HL-60 (cell line): ENCODE measurements around the gene COL28A1.
"Not testable (repeated sequence)": the region's sequence is repeated elsewhere in the genome, so short reads cannot be mapped to it uniquely, and the experiment has no call there.

Experiments used
- GABPA ChIP-seq: IDR thresholded peaks from 2 replicates; pipeline ENCODE4 v1.6.1; 2012; ENCODE audit warnings: low read depth
- POLR2AphosphoS5 ChIP-seq: IDR thresholded peaks from 2 replicates; pipeline ENCODE4 v1.6.1; 2012; ENCODE audit warnings: low read depth
- SPI1 ChIP-seq: IDR thresholded peaks from 2 replicates; pipeline ENCODE4 v1.6.1; 2012; ENCODE audit warnings: low read depth, mild to moderate bottlenecking, borderline replicate concordance
- TF ChIP-seq, protein P1 (sequence below): IDR thresholded peaks from one replicate; pipeline ENCODE4 v1.5.1; 2011; ENCODE audit warnings: low read length, control low read depth, inconsistent platforms; ENCODE audit not compliant: insufficient read depth
- TF ChIP-seq, protein P2 (sequence below): IDR thresholded peaks from 2 replicates; pipeline ENCODE4 v1.6.1; 2012; ENCODE audit warnings: low read depth; ENCODE audit not compliant: insufficient replicate concordance

DNA sequence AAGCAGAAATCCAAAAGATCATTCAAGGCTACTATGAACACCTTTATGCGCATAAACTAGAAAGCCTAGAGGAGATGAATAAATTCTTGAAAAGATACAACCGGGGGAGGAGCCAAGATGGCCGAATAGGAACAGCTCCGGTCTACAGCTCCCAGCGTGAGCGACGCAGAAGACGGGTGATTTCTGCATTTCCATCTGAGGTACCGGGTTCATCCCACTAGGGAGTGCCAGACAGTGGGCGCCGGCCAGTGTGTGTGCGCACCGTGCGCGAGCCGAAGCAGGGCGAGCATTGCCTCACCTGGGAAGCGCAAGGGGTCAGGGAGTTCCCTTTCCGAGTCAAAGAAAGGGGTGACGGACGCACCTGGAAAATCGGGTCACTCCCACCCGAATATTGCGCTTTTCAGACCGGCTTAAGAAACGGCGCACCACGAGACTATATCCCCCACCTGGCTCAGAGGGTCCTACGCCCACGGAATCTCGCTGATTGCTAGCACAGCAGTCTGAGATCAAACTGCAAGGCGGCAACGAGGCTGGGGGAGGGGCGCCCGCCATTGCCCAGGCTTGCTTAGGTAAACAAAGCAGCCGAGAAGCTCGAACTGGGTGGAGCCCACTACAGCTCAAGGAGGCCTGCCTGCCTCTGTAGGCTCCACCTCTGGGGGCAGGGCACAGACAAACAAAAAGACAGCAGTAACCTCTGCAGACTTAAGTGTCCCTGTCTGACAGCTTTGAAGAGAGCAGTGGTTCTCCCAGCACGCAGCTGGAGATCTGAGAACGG is 70.5 kb downstream of the COL28A1 start:
- TF ChIP-seq, protein P1, sequence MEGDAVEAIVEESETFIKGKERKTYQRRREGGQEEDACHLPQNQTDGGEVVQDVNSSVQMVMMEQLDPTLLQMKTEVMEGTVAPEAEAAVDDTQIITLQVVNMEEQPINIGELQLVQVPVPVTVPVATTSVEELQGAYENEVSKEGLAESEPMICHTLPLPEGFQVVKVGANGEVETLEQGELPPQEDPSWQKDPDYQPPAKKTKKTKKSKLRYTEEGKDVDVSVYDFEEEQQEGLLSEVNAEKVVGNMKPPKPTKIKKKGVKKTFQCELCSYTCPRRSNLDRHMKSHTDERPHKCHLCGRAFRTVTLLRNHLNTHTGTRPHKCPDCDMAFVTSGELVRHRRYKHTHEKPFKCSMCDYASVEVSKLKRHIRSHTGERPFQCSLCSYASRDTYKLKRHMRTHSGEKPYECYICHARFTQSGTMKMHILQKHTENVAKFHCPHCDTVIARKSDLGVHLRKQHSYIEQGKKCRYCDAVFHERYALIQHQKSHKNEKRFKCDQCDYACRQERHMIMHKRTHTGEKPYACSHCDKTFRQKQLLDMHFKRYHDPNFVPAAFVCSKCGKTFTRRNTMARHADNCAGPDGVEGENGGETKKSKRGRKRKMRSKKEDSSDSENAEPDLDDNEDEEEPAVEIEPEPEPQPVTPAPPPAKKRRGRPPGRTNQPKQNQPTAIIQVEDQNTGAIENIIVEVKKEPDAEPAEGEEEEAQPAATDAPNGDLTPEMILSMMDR = not testable (repeated sequence)
- not testable (repeated sequence) for TF ChIP-seq GABPA, POLR2AphosphoS5, SPI1
- TF ChIP-seq, protein P2, sequence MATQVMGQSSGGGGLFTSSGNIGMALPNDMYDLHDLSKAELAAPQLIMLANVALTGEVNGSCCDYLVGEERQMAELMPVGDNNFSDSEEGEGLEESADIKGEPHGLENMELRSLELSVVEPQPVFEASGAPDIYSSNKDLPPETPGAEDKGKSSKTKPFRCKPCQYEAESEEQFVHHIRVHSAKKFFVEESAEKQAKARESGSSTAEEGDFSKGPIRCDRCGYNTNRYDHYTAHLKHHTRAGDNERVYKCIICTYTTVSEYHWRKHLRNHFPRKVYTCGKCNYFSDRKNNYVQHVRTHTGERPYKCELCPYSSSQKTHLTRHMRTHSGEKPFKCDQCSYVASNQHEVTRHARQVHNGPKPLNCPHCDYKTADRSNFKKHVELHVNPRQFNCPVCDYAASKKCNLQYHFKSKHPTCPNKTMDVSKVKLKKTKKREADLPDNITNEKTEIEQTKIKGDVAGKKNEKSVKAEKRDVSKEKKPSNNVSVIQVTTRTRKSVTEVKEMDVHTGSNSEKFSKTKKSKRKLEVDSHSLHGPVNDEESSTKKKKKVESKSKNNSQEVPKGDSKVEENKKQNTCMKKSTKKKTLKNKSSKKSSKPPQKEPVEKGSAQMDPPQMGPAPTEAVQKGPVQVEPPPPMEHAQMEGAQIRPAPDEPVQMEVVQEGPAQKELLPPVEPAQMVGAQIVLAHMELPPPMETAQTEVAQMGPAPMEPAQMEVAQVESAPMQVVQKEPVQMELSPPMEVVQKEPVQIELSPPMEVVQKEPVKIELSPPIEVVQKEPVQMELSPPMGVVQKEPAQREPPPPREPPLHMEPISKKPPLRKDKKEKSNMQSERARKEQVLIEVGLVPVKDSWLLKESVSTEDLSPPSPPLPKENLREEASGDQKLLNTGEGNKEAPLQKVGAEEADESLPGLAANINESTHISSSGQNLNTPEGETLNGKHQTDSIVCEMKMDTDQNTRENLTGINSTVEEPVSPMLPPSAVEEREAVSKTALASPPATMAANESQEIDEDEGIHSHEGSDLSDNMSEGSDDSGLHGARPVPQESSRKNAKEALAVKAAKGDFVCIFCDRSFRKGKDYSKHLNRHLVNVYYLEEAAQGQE = not testable (repeated sequence)
